ENCODE results near the gene NSUN6. TPM values are rescaled to one million over a fixed set of nuclear protein-coding genes. Genes with fewer than 3 reads are reported as not detected.

NSUN6 gene
- total RNA-seq, 1 experiment from 2014 or later = 12.5 TPM

GRCh38 chr10:18557960-18558359, 93.4 kb downstream of the NSUN6 start:
- H3K9me3 ChIP-seq (ENCODE audit: control insufficient read depth in 1 of 2, insufficient read depth in 1 of 2, low read depth in 1 of 2, low read length in 2 of 2) = peaks cover 7 to 10% of the 10 kb centered on the region in 2 experiments; a peak in 1 of 4 replicates
- RAD21 ChIA-PET (ENCODE audit: low non-redundant PET in 1 of 2, low total read pairs in 2 of 2, uncharacterized antibody in 2 of 2, unreplicated experiment in 2 of 2) = no interaction called here
- POLR2A ChIA-PET = no interaction called here
- no peak overlapping the region for H2AFZ ChIP-seq (ENCODE audit: low read depth, low read length, poor library complexity, severe bottlenecking)
- CTCF ChIA-PET = no interaction called here
- H3K4me1 ChIP-seq (ENCODE audit: control insufficient read depth in 1 of 2, insufficient read depth in 2 of 2, low read length in 2 of 2) = no peaks in the 10 kb centered on the region
- intact Hi-C loops (cut with micrococcal nuclease) = no loop called here
- BruUV-seq (replicated peaks) = no TSS peak
- no peaks in the 10 kb centered on the region; the same call in 1 of the 2 replicates for H4K20me1 ChIP-seq (ENCODE audit: insufficient read depth)
- H3K9me2 ChIP-seq (ENCODE audit: insufficient read depth) = no peaks in the 10 kb centered on the region
- no peaks in the 10 kb centered on the region for H3K27me3 ChIP-seq (ENCODE audit: insufficient read depth, low read length)
- no peak overlapping the region for H3K4me3 ChIP-seq (replicated peaks in 1 of 2; ENCODE audit: low read depth in 1 of 2, low read length in 2 of 2)
- no peak for DNase-seq (ENCODE audit: low read depth, low spot score)
- H3K36me3 ChIP-seq (ENCODE audit: control insufficient read depth in 1 of 2, insufficient read depth in 2 of 2, low read length in 2 of 2) = peaks cover 0 to 6% of the 10 kb centered on the region in 2 experiments; a peak in 2 of 4 replicates
- no peak overlapping the region for H3K4me2 ChIP-seq (ENCODE audit: low read length)
- no peak overlapping the region for H3K27ac ChIP-seq (ENCODE audit: low read depth, low read length)
- no peak for ATAC-seq
- H3K79me2 ChIP-seq (ENCODE audit: insufficient read depth, low read length) = no peaks in the 10 kb centered on the region
- TF ChIP-seq TCF7L2 (IDR thresholded peaks at IDR 0.05; ENCODE audit: borderline replicate concordance, extremely low read depth, insufficient read depth, insufficient read length) (no peak), EZH2 (IDR thresholded peaks at IDR 0.05) (no peak), EZH2phosphoT487 (IDR thresholded peaks at IDR 0.05; ENCODE audit: borderline replicate concordance) (no peak), REST (IDR thresholded peaks at IDR 0.05; ENCODE audit: low read depth) (no peak), SP1 (IDR thresholded peaks at IDR 0.05; ENCODE audit: low read depth) (no peak), JUND (IDR thresholded peaks at IDR 0.05) (no peak), ZFX (IDR thresholded peaks at IDR 0.05) (no peak), POLR2AphosphoS5 (IDR thresholded peaks at IDR 0.05; ENCODE audit: low read depth, low read length) (no peak), FOSL1 (IDR thresholded peaks at IDR 0.05; ENCODE audit: low read depth) (no peak), RAD21 (IDR thresholded peaks at IDR 0.05; ENCODE audit: low read depth) (no peak)
- no peak overlapping the region for H3K9ac ChIP-seq (ENCODE audit: low read length)
